Kidney (tissue), 14 donors: ENCODE data around the gene PLEK. TPM values are rescaled to one million over a fixed set of nuclear protein-coding genes. Genes with fewer than 3 reads are reported as not detected.

Experiments
- DNase-seq, 5 donors: peaks; one replicate each; pipeline ENCODE4 v3.0.0-alpha.2; 2013 to 2020
- FAIRE-seq: peaks from 2 replicates; lab custom pipeline; 2012; peaks lifted over from hg19 to GRCh38; lab: Jason Lieb, UNC
- H3K27ac ChIP-seq, 2 donors: one replicate each; pipeline ENCODE4 v1.7.0; 2013; ENCODE audit warnings: low read depth in 2 of 2, low read length in 2 of 2, inconsistent platforms in 1 of 2
- H3K27me3 ChIP-seq: one replicate; pipeline ENCODE4 v1.7.1; 2013; ENCODE audit warnings: low read length, inconsistent platforms; ENCODE audit not compliant: control insufficient read depth, insufficient read depth
- H3K36me3 ChIP-seq, 3 donors: one replicate each; pipeline versions ENCODE4 v1.7.0 to v1.7.1; 2013; ENCODE audit warnings: low read length in 3 of 3, control low read depth in 1 of 3, inconsistent platforms in 1 of 3; ENCODE audit not compliant: insufficient read depth in 3 of 3, control insufficient read depth in 2 of 3
- H3K4me1 ChIP-seq, 3 donors: one replicate each; pipeline versions ENCODE4 v1.7.0 to v1.7.1; 2013; ENCODE audit warnings: low read length in 3 of 3, inconsistent platforms in 1 of 3, low read depth in 1 of 3; ENCODE audit not compliant: control insufficient read depth in 2 of 3, insufficient read depth in 2 of 3
- H3K4me3 ChIP-seq, 3 donors: one replicate each; pipeline versions ENCODE4 v1.7.0 to v1.8.1; 2013; ENCODE audit warnings: low read length in 3 of 3, control low read depth in 1 of 3, inconsistent platforms in 1 of 3
- H3K9ac ChIP-seq, 3 donors: one replicate each; pipeline versions ENCODE4 v1.7.0 to v1.7.1; 2013; ENCODE audit warnings: low read length in 3 of 3, control low read depth in 1 of 3, inconsistent platforms in 1 of 3
- H3K9me3 ChIP-seq, 3 donors: one replicate each; pipeline versions ENCODE4 v1.7.0 to v1.7.1; 2013; ENCODE audit warnings: low read length in 3 of 3, control low read depth in 1 of 3, inconsistent platforms in 1 of 3; ENCODE audit not compliant: control insufficient read depth in 2 of 3, insufficient read depth in 1 of 3
- intact Hi-C: fragments of 100-400 bp; cut with DNase I; formaldehyde crosslinking; loops from one replicate; pipeline ENCODE4 v1.11.1; 2022
- polyA plus RNA-seq: library from polyadenylated mRNA; stranded (reverse); fragments of 350-450 nt; fragmentation: Illumina TruSeq; extraction: RNeasy Lipid Tissue Mini Kit (QIAGEN cat#74804); gene quantifications from one replicate; pipeline ENCODE4 v1.2.3, GENCODE V29; 2014; ENCODE audit warnings: low read depth, low replicate concordance; ENCODE audit not compliant: insufficient read depth
- total RNA-seq: library from RNA; stranded (reverse); fragmentation: NEBNext Ultra II Directional; extraction: Animal tissue kit (Norgen Biotek cat#: 25700); gene quantifications from one replicate; pipeline ENCODE4 v1.2.1, GENCODE V29; 2021
- TF ChIP-seq, protein P1 (sequence below): IDR thresholded peaks from 3 replicates; pipeline ENCODE4 v1.5.1; 2012; ENCODE audit warnings: mild to moderate bottlenecking, moderate library complexity, borderline replicate concordance; ENCODE audit not compliant: insufficient read depth; ENCODE audit errors: extremely low read depth
- donor health status: control.
- donor health status: control.
- donor health status: control.
- donor health status: control.
- donor health status: control.
- donor health status: DM: yes; HTN: yes; CAD: no.
- donor health status: Normal renal cell carcinoma (clear cell type).

Gene PLEK
- total and polyA plus RNA-seq, 2 donors from 2014 or later = 2.8 to 17.3 TPM

- TF ChIP-seq, protein P1, sequence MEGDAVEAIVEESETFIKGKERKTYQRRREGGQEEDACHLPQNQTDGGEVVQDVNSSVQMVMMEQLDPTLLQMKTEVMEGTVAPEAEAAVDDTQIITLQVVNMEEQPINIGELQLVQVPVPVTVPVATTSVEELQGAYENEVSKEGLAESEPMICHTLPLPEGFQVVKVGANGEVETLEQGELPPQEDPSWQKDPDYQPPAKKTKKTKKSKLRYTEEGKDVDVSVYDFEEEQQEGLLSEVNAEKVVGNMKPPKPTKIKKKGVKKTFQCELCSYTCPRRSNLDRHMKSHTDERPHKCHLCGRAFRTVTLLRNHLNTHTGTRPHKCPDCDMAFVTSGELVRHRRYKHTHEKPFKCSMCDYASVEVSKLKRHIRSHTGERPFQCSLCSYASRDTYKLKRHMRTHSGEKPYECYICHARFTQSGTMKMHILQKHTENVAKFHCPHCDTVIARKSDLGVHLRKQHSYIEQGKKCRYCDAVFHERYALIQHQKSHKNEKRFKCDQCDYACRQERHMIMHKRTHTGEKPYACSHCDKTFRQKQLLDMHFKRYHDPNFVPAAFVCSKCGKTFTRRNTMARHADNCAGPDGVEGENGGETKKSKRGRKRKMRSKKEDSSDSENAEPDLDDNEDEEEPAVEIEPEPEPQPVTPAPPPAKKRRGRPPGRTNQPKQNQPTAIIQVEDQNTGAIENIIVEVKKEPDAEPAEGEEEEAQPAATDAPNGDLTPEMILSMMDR = no peak
- no peaks in the 10 kb centered on the region for H3K27me3 ChIP-seq
- peaks cover 0 to 3% (median 0%) of the 10 kb centered on the region in 3 donors for H3K9me3 ChIP-seq
- no peak overlapping the region for H3K4me3 ChIP-seq
- no peak overlapping the region for H3K27ac ChIP-seq
- DNase-seq (no peak), FAIRE-seq (no peak)
- H3K9ac ChIP-seq = no peak overlapping the region
- no peaks in the 10 kb centered on the region for H3K36me3 ChIP-seq
- intact Hi-C loops = no loop called here
- H3K4me1 ChIP-seq = no peaks in the 10 kb centered on the region
Measured at GRCh38 chr2:68333931-68334330, 31.2 kb upstream of the PLEK start.

- Histone ChIP-seq H3K27me3 (no peaks in the 10 kb centered on the region), H3K9ac (no peak overlapping the region), H3K36me3 (no peaks in the 10 kb centered on the region), H3K9me3 (peaks cover 0 to 3% (median 0%) of the 10 kb centered on the region in 3 donors), H3K4me1 (no peaks in the 10 kb centered on the region), H3K27ac (no peak overlapping the region), H3K4me3 (no peak overlapping the region)
- no peak for DNase-seq
- intact Hi-C loops = no loop called here
- no peak for FAIRE-seq
- TF ChIP-seq, protein P1 = no peak
Measured at GRCh38 chr2:68336192-68336591, 28.9 kb upstream of the PLEK start.

- DNase-seq (peak in 1 of 5 donors; percentile 9), FAIRE-seq (no peak)
- H3K4me3 ChIP-seq = no peak overlapping the region
- intact Hi-C loops = no loop called here
- H3K27ac ChIP-seq = no peak overlapping the region
- TF ChIP-seq, protein P1 = no peak
- no peaks in the 10 kb centered on the region for H3K36me3 ChIP-seq
- no peaks in the 10 kb centered on the region for H3K4me1 ChIP-seq
- no peak overlapping the region for H3K9ac ChIP-seq
- no peaks in the 10 kb centered on the region for H3K27me3 ChIP-seq
- peaks cover 0 to 3% (median 0%) of the 10 kb centered on the region in 3 donors for H3K9me3 ChIP-seq
Measured at GRCh38 chr2:68340226-68341061, 24.6 kb upstream of the PLEK start.
